ENCODE data around the gene GPHA2. TPM values are rescaled to one million over a fixed set of nuclear protein-coding genes. Genes with fewer than 3 reads are reported as not detected.
A peak's percentile ranks its signal among the peaks of the same experiment; 100 is the strongest.
"Not testable (repeated sequence)": the region's sequence is repeated elsewhere in the genome, so short reads cannot be mapped to it uniquely, and the experiment has no call there.

GPHA2 gene, protein sequence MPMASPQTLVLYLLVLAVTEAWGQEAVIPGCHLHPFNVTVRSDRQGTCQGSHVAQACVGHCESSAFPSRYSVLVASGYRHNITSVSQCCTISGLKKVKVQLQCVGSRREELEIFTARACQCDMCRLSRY
- polyA plus RNA-seq (2013, experiment 1 of 2): 0.84 TPM
- polyA plus RNA-seq (2013, experiment 2 of 2): 0.89 TPM

DNA sequence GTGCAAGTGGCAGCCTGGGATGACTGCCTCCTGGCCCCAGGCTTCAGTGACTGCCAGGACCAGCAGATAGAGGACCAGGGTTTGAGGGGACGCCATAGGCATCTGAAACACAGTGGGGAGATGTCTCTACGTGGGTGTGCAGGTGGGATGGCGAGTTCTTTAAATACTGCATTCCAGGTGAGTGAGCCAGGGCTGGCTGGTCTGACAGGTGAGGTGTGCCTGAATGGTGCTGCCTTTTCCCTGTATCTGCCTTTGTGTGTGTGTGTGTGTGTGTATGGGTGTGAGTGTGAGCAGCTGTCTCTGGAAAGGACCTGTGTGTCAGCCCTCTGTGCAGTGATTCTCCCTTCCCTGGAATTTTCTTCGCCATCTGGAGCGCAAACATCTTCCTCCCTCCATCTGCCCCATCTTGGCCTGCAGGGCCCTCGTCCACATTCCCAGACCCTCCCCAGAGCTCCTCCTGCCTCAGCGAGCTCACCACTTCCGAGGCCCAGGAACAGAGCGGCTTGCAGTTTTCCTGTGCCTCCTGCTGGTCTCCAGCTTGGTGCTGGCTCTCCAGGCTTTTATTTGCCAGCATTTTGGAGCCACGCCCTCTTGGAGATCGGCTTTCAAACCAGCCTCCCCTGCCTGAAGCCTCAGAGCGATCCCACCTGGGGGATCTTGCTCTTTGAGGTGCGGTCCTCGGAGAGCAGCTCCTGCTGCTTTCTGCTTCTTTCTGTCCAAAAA, at the start of gene GPHA2:
Gene GPHA2 (minus strand): TSS at position 535 of the 723 bp plus-strand sequence. CDS start 433 bp downstream, at position 102.
- Histone ChIP-seq H3K9ac (ENCODE audit: low read depth, low read length, poor library complexity) (peak within 1 kb of the TSS; percentile 84), H2BK12ac (ENCODE audit: low read length) (peak within 1 kb of the TSS; percentile 41), H3K4ac (ENCODE audit: low read length) (no peak within 1 kb of the TSS), H3K27ac (replicated peaks; ENCODE audit: low read length) (peak within 1 kb of the TSS; percentile 27), H3K4me1 (ENCODE audit: control insufficient read depth in 2 of 2, insufficient read depth in 1 of 2, low read depth in 1 of 2, low read length in 2 of 2) (peaks cover 8 to 13% of the 10 kb centered on the region in 2 donors), H3K79me1 (ENCODE audit: low read depth, low read length) (no peaks in the 10 kb centered on the region), H3K9me3 (replicated peaks in 1 of 2; ENCODE audit: control insufficient read depth in 2 of 2, insufficient read depth in 1 of 2, low read depth in 1 of 2, low read length in 2 of 2) (no peaks in the 10 kb centered on the region), H3K36me3 (replicated peaks in 1 of 2; ENCODE audit: control insufficient read depth in 2 of 2, insufficient read depth in 2 of 2, low read length in 2 of 2) (no peaks in the 10 kb centered on the region), H2AFZ (ENCODE audit: low read length) (peak within 1 kb of the TSS; percentile 47), H4K91ac (ENCODE audit: low read depth, low read length, poor library complexity) (no peak within 1 kb of the TSS), H4K8ac (ENCODE audit: low read depth, low read length) (peak within 1 kb of the TSS; percentile 92), H3K23ac (ENCODE audit: low read depth, low read length, poor library complexity) (peak within 1 kb of the TSS; percentile 37), H2AK5ac (ENCODE audit: low read depth, low read length) (peak within 1 kb of the TSS; percentile 89), H3K18ac (ENCODE audit: low read length) (peak within 1 kb of the TSS; percentile 80), H2BK5ac (ENCODE audit: low read length) (no peak within 1 kb of the TSS), H3K14ac (ENCODE audit: low read length) (no peak within 1 kb of the TSS), H3K4me2 (ENCODE audit: insufficient read depth, low read length, poor library complexity, severe bottlenecking) (no peak within 1 kb of the TSS), H2BK15ac (ENCODE audit: low read length) (peak within 1 kb of the TSS; percentile 69), H2BK120ac (ENCODE audit: low read depth, low read length) (no peak within 1 kb of the TSS), H3K4me3 (ENCODE audit: low read length in 2 of 2) (no peak within 1 kb of the TSS), H3K27me3 (ENCODE audit: control insufficient read depth in 3 of 3, insufficient read depth in 3 of 3, low read depth in 1 of 3, low read length in 3 of 3) (peaks cover 0 to 36% (median 0%) of the 10 kb centered on the region in 3 experiments)
- DNase-seq (ENCODE audit: low spot score): peak; percentile 39
- whole genome bisulfite sequencing, 2 donors (ENCODE audit: extremely low coverage in 2 of 2, insufficient read length in 2 of 2, insufficient replicate concordance in 1 of 2): no CpG with 5 or more reads among the region's 14 CpGs

DNA sequence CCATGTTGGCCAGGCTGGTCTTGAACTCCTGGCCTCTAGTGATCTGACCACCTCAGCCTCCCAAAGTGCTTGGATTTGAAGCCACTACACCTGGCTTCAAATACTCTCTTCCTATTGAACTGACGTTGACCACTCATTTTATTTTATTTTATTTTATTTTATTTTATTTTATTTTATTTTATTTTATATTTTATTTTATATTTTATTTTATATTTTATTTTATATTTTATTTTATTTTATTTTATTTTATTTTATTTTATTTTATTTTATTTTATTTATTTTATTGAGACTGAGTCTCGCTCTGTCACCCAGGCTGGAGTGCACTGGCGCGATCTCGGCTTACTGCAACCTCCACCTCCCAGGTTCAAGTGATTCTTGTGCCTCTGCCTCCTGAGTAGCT, 47.6 kb upstream of the GPHA2 start:
- not testable (repeated sequence) for H3K18ac ChIP-seq (ENCODE audit: low read length); H4K91ac ChIP-seq (ENCODE audit: low read depth, low read length, poor library complexity); H2AK5ac ChIP-seq (ENCODE audit: low read depth, low read length); H2AFZ ChIP-seq (ENCODE audit: low read length); H3K9ac ChIP-seq (ENCODE audit: low read depth, low read length, poor library complexity); H3K23ac ChIP-seq (ENCODE audit: low read depth, low read length, poor library complexity); H2BK15ac ChIP-seq (ENCODE audit: low read length); H3K4me1 ChIP-seq (ENCODE audit: control insufficient read depth in 2 of 2, insufficient read depth in 1 of 2, low read depth in 1 of 2, low read length in 2 of 2); H2BK12ac ChIP-seq (ENCODE audit: low read length); H3K14ac ChIP-seq (ENCODE audit: low read length); H2BK5ac ChIP-seq (ENCODE audit: low read length); H3K4me2 ChIP-seq (ENCODE audit: insufficient read depth, low read length, poor library complexity, severe bottlenecking); H3K79me1 ChIP-seq (ENCODE audit: low read depth, low read length); H3K9me3 ChIP-seq (replicated peaks in 1 of 2; ENCODE audit: control insufficient read depth in 2 of 2, insufficient read depth in 1 of 2, low read depth in 1 of 2, low read length in 2 of 2); H3K36me3 ChIP-seq (replicated peaks in 1 of 2; ENCODE audit: control insufficient read depth in 2 of 2, insufficient read depth in 2 of 2, low read length in 2 of 2); H3K4ac ChIP-seq (ENCODE audit: low read length); H3K27ac ChIP-seq (replicated peaks; ENCODE audit: low read length); DNase-seq (ENCODE audit: low spot score); H4K8ac ChIP-seq (ENCODE audit: low read depth, low read length); H3K27me3 ChIP-seq (ENCODE audit: control insufficient read depth in 3 of 3, insufficient read depth in 3 of 3, low read depth in 1 of 3, low read length in 3 of 3); H3K4me3 ChIP-seq (ENCODE audit: low read length in 2 of 2); H2BK120ac ChIP-seq (ENCODE audit: low read depth, low read length)
- no CpG with 5 or more reads among the region's 5 CpGs for WGBS, 2 donors (ENCODE audit: extremely low coverage in 2 of 2, insufficient read length in 2 of 2, insufficient replicate concordance in 1 of 2)

DNA sequence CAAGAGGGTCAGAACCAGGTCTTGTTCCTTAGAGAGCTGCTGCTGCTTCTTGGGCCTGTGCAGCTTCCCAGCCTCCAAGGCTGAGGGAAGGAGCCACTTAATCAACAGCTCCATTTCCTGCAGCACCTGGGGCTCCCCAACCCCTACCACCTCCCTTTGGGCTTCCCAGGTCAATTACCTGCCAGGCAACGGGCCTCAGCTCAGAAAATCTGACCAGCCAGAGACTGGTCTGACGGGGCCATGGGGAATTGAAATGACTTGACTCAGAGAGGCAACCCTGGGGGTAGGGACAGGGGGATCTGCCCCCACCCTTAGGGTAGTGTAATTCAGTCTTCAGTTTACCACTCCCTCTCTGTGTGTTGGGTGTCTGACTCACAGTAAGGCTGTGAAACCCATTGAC, 41.0 kb upstream of the GPHA2 start:
- Histone ChIP-seq H2AFZ (ENCODE audit: low read length) (no peak overlapping the region), H3K4me2 (ENCODE audit: insufficient read depth, low read length, poor library complexity, severe bottlenecking) (no peak overlapping the region), H3K4ac (ENCODE audit: low read length) (no peak overlapping the region), H3K79me1 (ENCODE audit: low read depth, low read length) (no peaks in the 10 kb centered on the region), H3K27me3 (ENCODE audit: control insufficient read depth in 3 of 3, insufficient read depth in 3 of 3, low read depth in 1 of 3, low read length in 3 of 3) (peaks cover 0 to 5% (median 0%) of the 10 kb centered on the region in 3 experiments), H2AK5ac (ENCODE audit: low read depth, low read length) (no peak overlapping the region), H4K91ac (ENCODE audit: low read depth, low read length, poor library complexity) (no peak overlapping the region), H2BK15ac (ENCODE audit: low read length) (no peak overlapping the region), H3K36me3 (replicated peaks in 1 of 2; ENCODE audit: control insufficient read depth in 2 of 2, insufficient read depth in 2 of 2, low read length in 2 of 2) (no peaks in the 10 kb centered on the region), H3K9ac (ENCODE audit: low read depth, low read length, poor library complexity) (no peak overlapping the region), H3K4me3 (ENCODE audit: low read length in 2 of 2) (no peak overlapping the region), H3K18ac (ENCODE audit: low read length) (no peak overlapping the region), H3K23ac (ENCODE audit: low read depth, low read length, poor library complexity) (no peak overlapping the region), H3K4me1 (ENCODE audit: control insufficient read depth in 2 of 2, insufficient read depth in 1 of 2, low read depth in 1 of 2, low read length in 2 of 2) (no peaks in the 10 kb centered on the region), H2BK120ac (ENCODE audit: low read depth, low read length) (no peak overlapping the region), H2BK12ac (ENCODE audit: low read length) (no peak overlapping the region), H2BK5ac (ENCODE audit: low read length) (no peak overlapping the region), H3K27ac (replicated peaks; ENCODE audit: low read length) (no peak overlapping the region), H3K9me3 (replicated peaks in 1 of 2; ENCODE audit: control insufficient read depth in 2 of 2, insufficient read depth in 1 of 2, low read depth in 1 of 2, low read length in 2 of 2) (peaks cover 0 to 4% of the 10 kb centered on the region in 2 donors), H4K8ac (ENCODE audit: low read depth, low read length) (no peak overlapping the region), H3K14ac (ENCODE audit: low read length) (no peak overlapping the region)
- no peak for DNase-seq (ENCODE audit: low spot score)
- WGBS, 2 donors (ENCODE audit: extremely low coverage in 2 of 2, insufficient read length in 2 of 2, insufficient replicate concordance in 1 of 2): no CpG with 5 or more reads among the region's 2 CpGs

DNA sequence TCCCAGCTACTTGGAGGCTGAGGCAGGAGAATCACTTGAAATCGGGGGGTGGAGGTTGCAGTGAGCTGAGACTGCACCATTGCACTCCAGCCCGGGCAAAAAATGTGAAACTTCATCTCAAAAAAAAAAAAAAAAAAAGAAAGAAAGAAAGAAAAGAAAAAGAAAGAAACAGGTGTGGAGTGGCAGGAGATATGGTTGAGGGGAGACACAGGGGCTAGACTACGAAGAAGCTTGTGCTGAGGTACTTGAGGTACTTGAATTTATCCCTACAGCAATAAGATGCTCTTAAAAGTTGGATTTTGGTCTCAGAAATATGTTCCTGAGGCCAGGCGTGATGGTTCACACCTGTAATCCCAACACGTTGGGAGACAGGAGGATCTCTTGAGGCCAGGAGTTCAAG, 38.4 kb upstream of the GPHA2 start:
- peaks cover 0 to 6% (median 5%) of the 10 kb centered on the region in 3 experiments for H3K27me3 ChIP-seq (ENCODE audit: control insufficient read depth in 3 of 3, insufficient read depth in 3 of 3, low read depth in 1 of 3, low read length in 3 of 3)
- no peak overlapping the region for H2BK120ac ChIP-seq (ENCODE audit: low read depth, low read length)
- H3K4me2 ChIP-seq (ENCODE audit: insufficient read depth, low read length, poor library complexity, severe bottlenecking): no peak overlapping the region
- no peak overlapping the region for H2AK5ac ChIP-seq (ENCODE audit: low read depth, low read length)
- H2BK12ac ChIP-seq (ENCODE audit: low read length): no peak overlapping the region
- DNase-seq (ENCODE audit: low spot score): no peak
- no peak overlapping the region for H3K4me3 ChIP-seq (ENCODE audit: low read length in 2 of 2)
- no CpG with 5 or more reads among the region's 5 CpGs for WGBS, 2 donors (ENCODE audit: extremely low coverage in 2 of 2, insufficient read length in 2 of 2, insufficient replicate concordance in 1 of 2)
- no peak overlapping the region for H3K9ac ChIP-seq (ENCODE audit: low read depth, low read length, poor library complexity)
- H3K4ac ChIP-seq (ENCODE audit: low read length): no peak overlapping the region
- H2BK15ac ChIP-seq (ENCODE audit: low read length): no peak overlapping the region
- H2BK5ac ChIP-seq (ENCODE audit: low read length): no peak overlapping the region
- H3K18ac ChIP-seq (ENCODE audit: low read length): no peak overlapping the region
- no peaks in the 10 kb centered on the region for H3K79me1 ChIP-seq (ENCODE audit: low read depth, low read length)
- H4K8ac ChIP-seq (ENCODE audit: low read depth, low read length): no peak overlapping the region
- H3K4me1 ChIP-seq (ENCODE audit: control insufficient read depth in 2 of 2, insufficient read depth in 1 of 2, low read depth in 1 of 2, low read length in 2 of 2): no peaks in the 10 kb centered on the region
- H3K9me3 ChIP-seq (replicated peaks in 1 of 2; ENCODE audit: control insufficient read depth in 2 of 2, insufficient read depth in 1 of 2, low read depth in 1 of 2, low read length in 2 of 2): peaks cover 0 to 4% of the 10 kb centered on the region in 2 donors
- no peak overlapping the region for H3K23ac ChIP-seq (ENCODE audit: low read depth, low read length, poor library complexity)
- H4K91ac ChIP-seq (ENCODE audit: low read depth, low read length, poor library complexity): no peak overlapping the region
- no peak overlapping the region for H2AFZ ChIP-seq (ENCODE audit: low read length)
- H3K14ac ChIP-seq (ENCODE audit: low read length): no peak overlapping the region
- H3K36me3 ChIP-seq (replicated peaks in 1 of 2; ENCODE audit: control insufficient read depth in 2 of 2, insufficient read depth in 2 of 2, low read length in 2 of 2): no peaks in the 10 kb centered on the region
- H3K27ac ChIP-seq (replicated peaks; ENCODE audit: low read length): no peak overlapping the region
